Right atrium auricular region (tissue), 2 donors: ENCODE results near the gene SLC17A6. TPM values are rescaled to one million over a fixed set of nuclear protein-coding genes. Genes with fewer than 3 reads are reported as not detected.

Experiments
- DNase-seq: peaks from one replicate; pipeline ENCODE4 v3.0.0-alpha.2; 2019; ENCODE audit warnings: low spot score
- H3K27ac ChIP-seq, 2 donors: fragments of 200-600 bp; sonication (generic); 1 replicate in 1 of 2; 2 replicates in 1 of 2; pipeline ENCODE4 v1.5.1; 2016 to 2019
- H3K27me3 ChIP-seq, 2 donors: fragments of 200-600 bp; sonication (generic); one replicate each; pipeline versions ENCODE4 v1.5.1 to v1.6.0; 2017 to 2019
- H3K36me3 ChIP-seq: fragments of 200-600 bp; sonication (generic); one replicate; pipeline ENCODE4 v1.5.1; 2016
- H3K4me1 ChIP-seq, 2 donors: fragments of 200-600 bp; sonication (generic); one replicate each; pipeline versions ENCODE4 v1.5.1 to v1.6.0; 2017 to 2019
- H3K4me3 ChIP-seq, 2 donors: fragments of 200-600 bp; sonication (generic); 1 replicate in 1 of 2; 2 replicates in 1 of 2; pipeline ENCODE4 v1.5.1; 2017 to 2019; ENCODE audit warnings: mild to moderate bottlenecking in 1 of 2, moderate library complexity in 1 of 2
- H3K9me3 ChIP-seq, 2 donors: fragments of 200-600 bp; sonication (generic); one replicate each; pipeline ENCODE4 v1.5.1; 2019
- CTCF ChIP-seq, 2 donors: fragments of 200-600 bp; sonication (generic); IDR thresholded peaks; one replicate each; pipeline ENCODE4 v1.5.1; 2019; ENCODE audit warnings: antibody characterized with exemption in 2 of 2
- total RNA-seq, 2 donors: library from RNA; depleted of rRNA; stranded (reverse); fragments of >200 nt; gene quantifications; one replicate each; pipeline ENCODE4 v1.1.0, GENCODE V29; 2016

Gene SLC17A6
- total RNA-seq, 2 donors from 2014 or later = not detected

GRCh38 chr11:22415476-22415875 lies 77.3 kb downstream of the SLC17A6 start:
- no peak overlapping the region for H3K4me3 ChIP-seq
- H3K9me3 ChIP-seq = no peaks in the 10 kb centered on the region
- H3K27me3 ChIP-seq = no peaks in the 10 kb centered on the region
- TF ChIP-seq CTCF (IDR thresholded peaks at IDR 0.05) = no peak
- no peaks in the 10 kb centered on the region for H3K36me3 ChIP-seq
- no peaks in the 10 kb centered on the region for H3K4me1 ChIP-seq
- no peak overlapping the region for H3K27ac ChIP-seq
- no peak for DNase-seq

GRCh38 chr11:22416462-22416861 lies 78.3 kb downstream of the SLC17A6 start:
- Histone ChIP-seq H3K9me3 (no peaks in the 10 kb centered on the region), H3K4me3 (no peak overlapping the region), H3K4me1 (no peaks in the 10 kb centered on the region), H3K27me3 (no peaks in the 10 kb centered on the region), H3K27ac (no peak overlapping the region), H3K36me3 (no peaks in the 10 kb centered on the region)
- TF ChIP-seq CTCF (IDR thresholded peaks at IDR 0.05) = no peak
- DNase-seq = no peak

- H3K4me1 ChIP-seq = no peaks in the 10 kb centered on the region
- H3K4me3 ChIP-seq = no peak overlapping the region
- H3K27me3 ChIP-seq = no peaks in the 10 kb centered on the region
- DNase-seq = no peak
- peak in 1 of 2 donors; percentile 30 for TF ChIP-seq CTCF (IDR thresholded peaks at IDR 0.05)
- no peaks in the 10 kb centered on the region for H3K9me3 ChIP-seq
- H3K27ac ChIP-seq = no peak overlapping the region
- H3K36me3 ChIP-seq = no peaks in the 10 kb centered on the region
Observed at GRCh38 chr11:22426915-22427314, 88.7 kb downstream of the SLC17A6 start.

Other genes with a start within 250 kb of the SLC17A6 start
- 10 to 100 TPM; 38.7 to 94.3 TPM for gene ANO5, start 145.3 kb upstream of the SLC17A6 start, total RNA-seq